Prostate gland (tissue), 2 donors: ENCODE results near the gene ATP6V0E2.

Experiments
- POLR2A ChIP-seq: fragments of 450-650 bp; IDR thresholded peaks from one replicate; pipeline ENCODE4 v1.6.1; 2016; ENCODE audit warnings: antibody characterized with exemption, mild to moderate bottlenecking
- TF ChIP-seq, protein P1 (sequence below), 4 experiments: fragments of 200-600 bp in 2 of 4; fragments of 450-650 bp in 2 of 4; sonication (generic) in 2 of 4; IDR thresholded peaks; 1 replicate in 3 of 4; 2 replicates in 1 of 4; pipeline ENCODE4 v1.5.1; 2016 to 2019; ENCODE audit warnings: antibody characterized with exemption in 4 of 4, mild to moderate bottlenecking in 2 of 4, moderate library complexity in 2 of 4

GRCh38 chr7:149836434-149836833 lies 37.3 kb upstream of the ATP6V0E2 start:
- TF ChIP-seq, protein P1, sequence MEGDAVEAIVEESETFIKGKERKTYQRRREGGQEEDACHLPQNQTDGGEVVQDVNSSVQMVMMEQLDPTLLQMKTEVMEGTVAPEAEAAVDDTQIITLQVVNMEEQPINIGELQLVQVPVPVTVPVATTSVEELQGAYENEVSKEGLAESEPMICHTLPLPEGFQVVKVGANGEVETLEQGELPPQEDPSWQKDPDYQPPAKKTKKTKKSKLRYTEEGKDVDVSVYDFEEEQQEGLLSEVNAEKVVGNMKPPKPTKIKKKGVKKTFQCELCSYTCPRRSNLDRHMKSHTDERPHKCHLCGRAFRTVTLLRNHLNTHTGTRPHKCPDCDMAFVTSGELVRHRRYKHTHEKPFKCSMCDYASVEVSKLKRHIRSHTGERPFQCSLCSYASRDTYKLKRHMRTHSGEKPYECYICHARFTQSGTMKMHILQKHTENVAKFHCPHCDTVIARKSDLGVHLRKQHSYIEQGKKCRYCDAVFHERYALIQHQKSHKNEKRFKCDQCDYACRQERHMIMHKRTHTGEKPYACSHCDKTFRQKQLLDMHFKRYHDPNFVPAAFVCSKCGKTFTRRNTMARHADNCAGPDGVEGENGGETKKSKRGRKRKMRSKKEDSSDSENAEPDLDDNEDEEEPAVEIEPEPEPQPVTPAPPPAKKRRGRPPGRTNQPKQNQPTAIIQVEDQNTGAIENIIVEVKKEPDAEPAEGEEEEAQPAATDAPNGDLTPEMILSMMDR (IDR thresholded peaks at IDR 0.05) = no peak
- no peak for TF ChIP-seq POLR2A
